Hepatocyte (in vitro differentiated cells): ENCODE measurements around the gene ELF3. TPM values are rescaled to one million over a fixed set of nuclear protein-coding genes. Genes with fewer than 3 reads are reported as not detected.

Source experiments
- DNase-seq: peaks from one replicate; pipeline ENCODE4 v3.0.0-alpha.2; 2016; ENCODE audit warnings: low spot score
- H2AFZ ChIP-seq: fragments of 200-600 bp; sonication (generic); 2 replicates; pipeline ENCODE4 v1.6.0; 2016; ENCODE audit warnings: antibody characterized with exemption, mild to moderate bottlenecking
- H3K27ac ChIP-seq: fragments of 200-600 bp; sonication (generic); 2 replicates; pipeline ENCODE4 v1.5.1; 2016; ENCODE audit warnings: mild to moderate bottlenecking
- H3K27me3 ChIP-seq: fragments of 200-600 bp; sonication (generic); 2 replicates; pipeline ENCODE4 v1.6.1; 2016
- H3K36me3 ChIP-seq: fragments of 200-600 bp; sonication (generic); replicated peaks from 2 replicates; pipeline ENCODE4 v1.5.1; 2016; ENCODE audit warnings: low read depth; ENCODE audit not compliant: insufficient read depth
- H3K4me1 ChIP-seq: fragments of 200-600 bp; sonication (generic); 2 replicates; pipeline ENCODE4 v1.5.1; 2016; ENCODE audit warnings: mild to moderate bottlenecking, moderate library complexity; ENCODE audit not compliant: insufficient read depth
- H3K4me2 ChIP-seq: fragments of 200-600 bp; sonication (generic); 2 replicates; pipeline ENCODE4 v1.6.0; 2016
- H3K4me3 ChIP-seq: fragments of 200-600 bp; sonication (generic); 2 replicates; pipeline ENCODE4 v1.5.1; 2016; ENCODE audit warnings: mild to moderate bottlenecking
- H3K79me2 ChIP-seq: fragments of 200-600 bp; sonication (generic); 2 replicates; pipeline ENCODE4 v1.6.0; 2017; ENCODE audit warnings: mild to moderate bottlenecking
- H3K9me2 ChIP-seq: fragments of 200-600 bp; sonication (generic); replicated peaks from 2 replicates; pipeline ENCODE4 v1.6.0; 2017; ENCODE audit warnings: mild to moderate bottlenecking; ENCODE audit not compliant: insufficient read depth
- H3K9me3 ChIP-seq: fragments of 200-600 bp; sonication (generic); 2 replicates; pipeline ENCODE4 v1.5.1; 2016; ENCODE audit warnings: low read depth, mild to moderate bottlenecking
- H4K20me1 ChIP-seq: fragments of 200-600 bp; sonication (generic); 2 replicates; pipeline ENCODE4 v1.6.0; 2016; ENCODE audit warnings: mild to moderate bottlenecking; ENCODE audit not compliant: insufficient read depth, poor library complexity, severe bottlenecking
- EZH2 ChIP-seq: fragments of 200-600 bp; sonication (generic); IDR thresholded peaks from 2 replicates; pipeline ENCODE4 v1.6.1; 2016; ENCODE audit warnings: antibody characterized with exemption, mild to moderate bottlenecking, borderline replicate concordance
- EZH2phosphoT487 ChIP-seq: fragments of 200-600 bp; sonication (generic); IDR thresholded peaks from one replicate; pipeline ENCODE4 v1.6.1; 2018; ENCODE audit warnings: antibody characterized with exemption, mild to moderate bottlenecking, low read depth, moderate library complexity; ENCODE audit not compliant: unreplicated experiment, severe bottlenecking
- WGBS: methylation state at CpG from one replicate; pipeline ENCODE4 v1.1.6; 2016; ENCODE audit warnings: low lambda C conversion rate; ENCODE audit errors: missing lambda C conversion rate; 5-methylcytosine and 5-hydroxymethylcytosine counted together
- polyA plus RNA-seq: library from polyadenylated mRNA; unstranded; fragments of >200 nt; fragmentation: Nextera tagmentation; extraction: Ambion mirVana; gene quantifications from 2 replicates; pipeline ENCODE4 v1.2.1, GENCODE V29; 2016
- total RNA-seq: library from RNA; depleted of rRNA; stranded (reverse); fragments of >200 nt; gene quantifications from 2 replicates; pipeline ENCODE4 v1.2.3, GENCODE V29; 2014
- TF ChIP-seq, protein P1 (sequence below): fragments of 200-600 bp; sonication (generic); IDR thresholded peaks from 2 replicates; pipeline ENCODE4 v1.5.1; 2016; ENCODE audit warnings: antibody characterized with exemption, mild to moderate bottlenecking; ENCODE audit not compliant: poor library complexity

The ELF3 gene
- total and polyA plus RNA-seq, 2 experiments from 2014 or later, result 333 to 367 TPM

DNA sequence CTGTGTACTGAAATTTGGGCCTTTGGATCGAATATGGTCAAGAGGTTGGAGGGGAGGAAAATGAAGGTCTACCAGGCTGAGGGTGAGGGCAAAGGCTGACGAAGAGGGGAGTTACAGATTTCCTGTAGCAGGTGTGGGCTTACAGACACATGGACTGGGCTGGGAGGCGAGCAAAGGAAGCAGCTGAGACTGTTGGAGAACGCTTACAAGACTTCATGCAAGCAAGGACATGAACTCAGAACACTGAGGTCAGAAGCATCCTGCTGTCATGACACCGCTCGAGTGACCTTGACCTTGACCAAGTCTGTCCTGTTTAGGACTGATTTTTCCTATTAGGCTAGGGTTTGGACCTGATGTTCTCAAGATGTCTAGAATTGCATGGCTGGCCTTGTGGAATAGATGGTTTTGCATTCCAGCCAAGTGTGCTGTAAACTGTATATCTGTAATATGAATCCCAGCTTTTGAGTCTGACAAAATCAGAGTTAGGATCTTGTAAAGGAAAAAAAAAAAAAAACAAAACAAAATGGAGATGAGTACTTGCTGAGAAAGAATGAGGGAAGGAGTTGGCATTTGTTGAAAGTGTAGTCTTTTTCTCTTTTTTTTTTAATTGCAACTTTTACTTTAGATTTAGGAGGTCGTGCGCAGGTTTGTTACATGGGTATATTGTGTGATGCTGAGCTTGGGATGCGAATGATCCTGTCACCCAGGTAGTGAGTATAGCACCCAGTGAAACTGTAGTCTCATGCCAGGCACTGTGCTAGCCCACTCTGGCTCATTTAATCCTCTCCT, 5.8 kb downstream of the ELF3 start:
- no peak overlapping the region for H3K4me3 ChIP-seq
- 87% methylated on average over 9 of the region's 9 CpGs for WGBS
- H3K27ac ChIP-seq, result peak overlapping the region; percentile 95
- H3K4me2 ChIP-seq, result peak overlapping the region; percentile 75
- no peaks in the 10 kb centered on the region for H3K9me3 ChIP-seq
- H3K9me2 ChIP-seq, result no peaks in the 10 kb centered on the region
- no peak for DNase-seq
- H2AFZ ChIP-seq, result no peak overlapping the region
- H3K36me3 ChIP-seq, result no peaks in the 10 kb centered on the region
- H3K79me2 ChIP-seq, result peaks cover 54% of the 10 kb centered on the region
- H3K4me1 ChIP-seq, result peaks cover 55% of the 10 kb centered on the region
- H4K20me1 ChIP-seq, result peaks cover 41% of the 10 kb centered on the region
- H3K27me3 ChIP-seq, result no peaks in the 10 kb centered on the region
- TF ChIP-seq, protein P1, sequence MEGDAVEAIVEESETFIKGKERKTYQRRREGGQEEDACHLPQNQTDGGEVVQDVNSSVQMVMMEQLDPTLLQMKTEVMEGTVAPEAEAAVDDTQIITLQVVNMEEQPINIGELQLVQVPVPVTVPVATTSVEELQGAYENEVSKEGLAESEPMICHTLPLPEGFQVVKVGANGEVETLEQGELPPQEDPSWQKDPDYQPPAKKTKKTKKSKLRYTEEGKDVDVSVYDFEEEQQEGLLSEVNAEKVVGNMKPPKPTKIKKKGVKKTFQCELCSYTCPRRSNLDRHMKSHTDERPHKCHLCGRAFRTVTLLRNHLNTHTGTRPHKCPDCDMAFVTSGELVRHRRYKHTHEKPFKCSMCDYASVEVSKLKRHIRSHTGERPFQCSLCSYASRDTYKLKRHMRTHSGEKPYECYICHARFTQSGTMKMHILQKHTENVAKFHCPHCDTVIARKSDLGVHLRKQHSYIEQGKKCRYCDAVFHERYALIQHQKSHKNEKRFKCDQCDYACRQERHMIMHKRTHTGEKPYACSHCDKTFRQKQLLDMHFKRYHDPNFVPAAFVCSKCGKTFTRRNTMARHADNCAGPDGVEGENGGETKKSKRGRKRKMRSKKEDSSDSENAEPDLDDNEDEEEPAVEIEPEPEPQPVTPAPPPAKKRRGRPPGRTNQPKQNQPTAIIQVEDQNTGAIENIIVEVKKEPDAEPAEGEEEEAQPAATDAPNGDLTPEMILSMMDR, result no peak
- TF ChIP-seq EZH2 (no peak), EZH2phosphoT487 (no peak)

- DNase-seq, result no peak
- H3K4me2 ChIP-seq, result peak overlapping the region; percentile 75
- H3K9me3 ChIP-seq, result no peaks in the 10 kb centered on the region
- no peaks in the 10 kb centered on the region for H3K27me3 ChIP-seq
- peaks cover 33% of the 10 kb centered on the region for H4K20me1 ChIP-seq
- H3K4me1 ChIP-seq, result peaks cover 55% of the 10 kb centered on the region
- no peak overlapping the region for H3K4me3 ChIP-seq
- WGBS, result 86% methylated on average over 20 of the region's 21 CpGs
- H3K36me3 ChIP-seq, result no peaks in the 10 kb centered on the region
- no peak for TF ChIP-seq EZH2phosphoT487
- TF ChIP-seq EZH2, result no peak
- TF ChIP-seq, protein P1, result no peak
- H3K27ac ChIP-seq, result peak overlapping the region; percentile 95
- H3K79me2 ChIP-seq, result peaks cover 45% of the 10 kb centered on the region
- H2AFZ ChIP-seq, result no peak overlapping the region
- no peaks in the 10 kb centered on the region for H3K9me2 ChIP-seq
These were observed 6.7 kb downstream of the ELF3 start for GRCh38 chr1:202016811-202017748.

- no peak overlapping the region for H3K4me3 ChIP-seq
- peak overlapping the region; percentile 75 for H3K4me2 ChIP-seq
- no peaks in the 10 kb centered on the region for H3K36me3 ChIP-seq
- H3K9me3 ChIP-seq, result no peaks in the 10 kb centered on the region
- 48% methylated on average over 18 of the region's 18 CpGs for WGBS
- peaks cover 61% of the 10 kb centered on the region for H3K4me1 ChIP-seq
- H3K27me3 ChIP-seq, result no peaks in the 10 kb centered on the region
- H3K9me2 ChIP-seq, result no peaks in the 10 kb centered on the region
- peaks cover 37% of the 10 kb centered on the region for H3K79me2 ChIP-seq
- H3K27ac ChIP-seq, result peak overlapping the region; percentile 95
- TF ChIP-seq EZH2phosphoT487 (no peak), EZH2 (no peak)
- TF ChIP-seq, protein P1, result no peak
- peak; percentile 89 for DNase-seq
- peaks cover 25% of the 10 kb centered on the region for H4K20me1 ChIP-seq
- H2AFZ ChIP-seq, result no peak overlapping the region
These were observed 7.5 kb downstream of the ELF3 start for GRCh38 chr1:202017749-202018467.
